Lower leg skin (tissue), 4 donors: ENCODE measurements around the gene PRKCE. TPM values are rescaled to one million over a fixed set of nuclear protein-coding genes. Genes with fewer than 3 reads are reported as not detected.
A peak's percentile ranks its signal among the peaks of the same experiment; 100 is the strongest.

Experiments
- DNase-seq, 2 donors: peaks; one replicate each; pipeline ENCODE4 v3.0.0-alpha.2; 2019; ENCODE audit warnings: low spot score in 2 of 2
- H3K4me3 ChIP-seq: fragments of 200-600 bp; sonication (generic); 2 replicates; pipeline ENCODE4 v1.5.1; 2017; ENCODE audit warnings: mild to moderate bottlenecking, low read depth; ENCODE audit not compliant: poor library complexity, severe bottlenecking
- CTCF ChIP-seq, 3 donors: fragments of 450-650 bp; IDR thresholded peaks; one replicate each; pipeline ENCODE4 v1.5.1; 2016; ENCODE audit warnings: antibody characterized with exemption in 3 of 3, mild to moderate bottlenecking in 3 of 3, moderate library complexity in 2 of 3
- POLR2A ChIP-seq, 2 donors: fragments of 450-650 bp; IDR thresholded peaks; one replicate each; pipeline ENCODE4 v1.6.1; 2016 to 2017; ENCODE audit warnings: antibody characterized with exemption in 2 of 2, mild to moderate bottlenecking in 1 of 2, moderate library complexity in 1 of 2
- WGBS, 2 donors: methylation state at CpG; one replicate each; pipeline ENCODE4 v1.1.5; 2018; 5-methylcytosine and 5-hydroxymethylcytosine counted together
- intact Hi-C: fragments of 100-400 bp; cut with DNase I; formaldehyde crosslinking; loops from one replicate; pipeline ENCODE4 v1.15.0; 2023; ENCODE audit warnings: low total_unique reads
- total RNA-seq, 4 donors: library from RNA; depleted of rRNA; stranded (reverse); fragments of >200 nt; gene quantifications; one replicate each; pipeline ENCODE4 v1.1.0, GENCODE V29; 2016

The PRKCE gene
- total RNA-seq, 4 donors from 2014 or later = 3.5 to 10.3 (median 6.1) TPM

- TF ChIP-seq POLR2A (IDR thresholded peaks at IDR 0.05) (no peak), CTCF (IDR thresholded peaks at IDR 0.05) (no peak)
- intact Hi-C loops = no loop called here
- DNase-seq = no peak
- 74 to 86% methylated on average over 1 of the region's 1 CpG for WGBS, 2 donors
- H3K4me3 ChIP-seq = no peak overlapping the region
Observed at GRCh38 chr2:45859682-45860081, 208.2 kb downstream of the PRKCE start.

GRCh38 chr2:45860136-45861121, 209.0 kb downstream of the PRKCE start:
- TF ChIP-seq POLR2A (IDR thresholded peaks at IDR 0.05) (no peak), CTCF (IDR thresholded peaks at IDR 0.05) (no peak)
- H3K4me3 ChIP-seq = no peak overlapping the region
- 16 to 27% methylated on average over 8 of the region's 8 CpGs for WGBS, 2 donors
- peak; percentile 48 to 91 for DNase-seq
- intact Hi-C loops = no loop called here

- no peak overlapping the region for H3K4me3 ChIP-seq
- no peak for TF ChIP-seq CTCF (IDR thresholded peaks at IDR 0.05)
- no peak for TF ChIP-seq POLR2A (IDR thresholded peaks at IDR 0.05)
- intact Hi-C loops = no loop called here
- DNase-seq = no peak
- WGBS, 2 donors = 85 to 89% methylated on average over 2 of the region's 2 CpGs
Observed at GRCh38 chr2:45862843-45863242, 211.4 kb downstream of the PRKCE start.

- intact Hi-C loops = no loop called here
- no peak for TF ChIP-seq POLR2A (IDR thresholded peaks at IDR 0.05)
- no peak for DNase-seq
- 87 to 97% methylated on average over 4 of the region's 4 CpGs for WGBS, 2 donors
- no peak overlapping the region for H3K4me3 ChIP-seq
Observed at GRCh38 chr2:45864121-45864520, 212.6 kb downstream of the PRKCE start.

- DNase-seq = no peak
- WGBS, 2 donors = 64 to 72% methylated on average over 3 of the region's 3 CpGs
- H3K4me3 ChIP-seq = no peak overlapping the region
- TF ChIP-seq POLR2A (IDR thresholded peaks at IDR 0.05) (no peak), CTCF (IDR thresholded peaks at IDR 0.05) (no peak)
- intact Hi-C loops = no loop called here
Observed at GRCh38 chr2:45867349-45867748, 215.9 kb downstream of the PRKCE start.

GRCh38 chr2:45867800-45868199, 216.3 kb downstream of the PRKCE start:
- TF ChIP-seq POLR2A (IDR thresholded peaks at IDR 0.05) (no peak), CTCF (IDR thresholded peaks at IDR 0.05) (no peak)
- H3K4me3 ChIP-seq = no peak overlapping the region
- DNase-seq = no peak
- 78 to 83% methylated on average over 4 of the region's 4 CpGs for WGBS, 2 donors
- intact Hi-C loops = no loop called here
